Gastroesophageal sphincter (tissue), 4 donors: ENCODE measurements around the gene EBI3. TPM values are rescaled to one million over a fixed set of nuclear protein-coding genes. Genes with fewer than 3 reads are reported as not detected.
"Not testable (repeated sequence)": the region's sequence is repeated elsewhere in the genome, so short reads cannot be mapped to it uniquely, and the experiment has no call there.

ENCODE experiments used
- ATAC-seq: fragments of 150-250 bp; one replicate; pipeline ENCODE4 v1.9.1; 2016; ENCODE audit warnings: mild to moderate bottlenecking, moderate library complexity
- H3K27ac ChIP-seq, 4 donors: fragments of 200-600 bp; sonication (generic) in 3 of 4; 1 replicate in 3 of 4; 2 replicates in 1 of 4; pipeline ENCODE4 v1.5.1; 2016 to 2019
- H3K27me3 ChIP-seq: fragments of 200-600 bp; sonication (generic); one replicate; pipeline ENCODE4 v1.5.1; 2019
- H3K36me3 ChIP-seq, 2 donors: fragments of 200-600 bp; sonication (generic); one replicate each; pipeline ENCODE4 v1.5.1; 2019; ENCODE audit warnings: control low read depth in 1 of 2
- H3K4me1 ChIP-seq, 3 donors: fragments of 200-600 bp; sonication (generic); 1 replicate in 2 of 3; 2 replicates in 1 of 3; pipeline ENCODE4 v1.5.1; 2016 to 2019; ENCODE audit warnings: control low read depth in 2 of 3
- H3K4me3 ChIP-seq, 2 donors: fragments of 200-600 bp; sonication (generic); one replicate each; pipeline ENCODE4 v1.5.1; 2019; ENCODE audit warnings: mild to moderate bottlenecking in 1 of 2, moderate library complexity in 1 of 2
- H3K9me3 ChIP-seq, 3 donors: fragments of 200-600 bp; sonication (generic); one replicate each; pipeline ENCODE4 v1.5.1; 2017 to 2019; ENCODE audit warnings: control low read depth in 2 of 3
- CTCF ChIP-seq, 4 experiments: fragments of 200-600 bp in 2 of 4; fragments of 450-650 bp in 2 of 4; sonication (generic) in 1 of 4; IDR thresholded peaks; one replicate each; pipeline ENCODE4 v1.5.1; 2017 to 2019; ENCODE audit warnings: antibody characterized with exemption in 4 of 4, mild to moderate bottlenecking in 2 of 4, moderate library complexity in 2 of 4
- EP300 ChIP-seq: sonication (generic); formaldehyde crosslinking; IDR thresholded peaks from one replicate; pipeline ENCODE4 v1.6.1; 2017; ENCODE audit warnings: antibody characterized with exemption, mild to moderate bottlenecking
- POLR2A ChIP-seq, 2 donors: fragments of 450-650 bp; IDR thresholded peaks; one replicate each; pipeline ENCODE4 v1.6.1; 2017; ENCODE audit warnings: antibody characterized with exemption in 2 of 2, mild to moderate bottlenecking in 2 of 2, moderate library complexity in 1 of 2
- POLR2AphosphoS5 ChIP-seq: sonication (generic); formaldehyde crosslinking; IDR thresholded peaks from one replicate; pipeline ENCODE4 v1.6.1; 2017; ENCODE audit warnings: antibody characterized with exemption
- WGBS, 2 donors: methylation state at CpG; one replicate each; pipeline ENCODE4 v1.1.5; 2018; ENCODE audit warnings: low coverage in 1 of 2; 5-methylcytosine and 5-hydroxymethylcytosine counted together
- total RNA-seq, 4 donors: library from RNA; depleted of rRNA; stranded (reverse); fragments of >200 nt; gene quantifications; one replicate each; pipeline ENCODE4 v1.1.0, GENCODE V29; 2016

Gene EBI3
- total RNA-seq, 4 donors from 2014 or later: 0.54 to 8.2 (median 0.96) TPM; not detected in 1

GRCh38 chr19:4220188-4220587 is 9.1 kb upstream of the EBI3 start:
- Histone ChIP-seq H3K4me1 (no peaks in the 10 kb centered on the region), H3K4me3 (no peak overlapping the region), H3K9me3 (no peaks in the 10 kb centered on the region), H3K27me3 (no peaks in the 10 kb centered on the region), H3K36me3 (no peaks in the 10 kb centered on the region), H3K27ac (no peak overlapping the region)
- WGBS, 2 donors: 60 to 85% methylated on average over 1 to 7 of the region's 7 CpGs
- ATAC-seq: no peak
- TF ChIP-seq POLR2AphosphoS5: no peak
- TF ChIP-seq CTCF (IDR thresholded peaks at IDR 0.05): no peak
- TF ChIP-seq EP300: no peak
- TF ChIP-seq POLR2A (IDR thresholded peaks at IDR 0.05): no peak

- H3K27ac ChIP-seq: no peak overlapping the region
- ATAC-seq: no peak
- H3K9me3 ChIP-seq: no peaks in the 10 kb centered on the region
- H3K4me3 ChIP-seq: no peak overlapping the region
- 80% methylated on average over 2 of the region's 15 CpGs; no CpG with 5 or more reads in 1 of the 2 donors for WGBS, 2 donors
- no peaks in the 10 kb centered on the region for H3K4me1 ChIP-seq
- TF ChIP-seq EP300 (no peak), CTCF (IDR thresholded peaks at IDR 0.05) (no peak), POLR2A (IDR thresholded peaks at IDR 0.05) (no peak), POLR2AphosphoS5 (no peak)
- H3K27me3 ChIP-seq: peaks cover 23% of the 10 kb centered on the region
- no peaks in the 10 kb centered on the region for H3K36me3 ChIP-seq
These were observed 4.9 kb upstream of the EBI3 start for GRCh38 chr19:4224470-4224869.

- peaks cover 37% of the 10 kb centered on the region for H3K27me3 ChIP-seq
- TF ChIP-seq EP300: no peak
- no peak for TF ChIP-seq POLR2AphosphoS5
- TF ChIP-seq POLR2A (IDR thresholded peaks at IDR 0.05): no peak
- TF ChIP-seq CTCF (IDR thresholded peaks at IDR 0.05): no peak
These were observed 3.4 kb upstream of the EBI3 start for GRCh38 chr19:4225885-4226284.

GRCh38 chr19:4227771-4228170 is 1.6 kb upstream of the EBI3 start:
- ATAC-seq: no peak
- H3K27me3 ChIP-seq: peaks cover 56% of the 10 kb centered on the region
- TF ChIP-seq EP300: no peak
- TF ChIP-seq POLR2AphosphoS5: no peak
- no peak for TF ChIP-seq CTCF (IDR thresholded peaks at IDR 0.05)
- no peak for TF ChIP-seq POLR2A (IDR thresholded peaks at IDR 0.05)
- H3K4me1 ChIP-seq: no peaks in the 10 kb centered on the region
- no peak overlapping the region for H3K27ac ChIP-seq
- no peaks in the 10 kb centered on the region for H3K9me3 ChIP-seq
- H3K4me3 ChIP-seq: no peak overlapping the region
- no peaks in the 10 kb centered on the region for H3K36me3 ChIP-seq

More at GRCh38 chr19:4225885-4226284, 3.4 kb upstream of the EBI3 start:
- no peaks in the 10 kb centered on the region for H3K36me3 ChIP-seq
- no peak overlapping the region for H3K4me3 ChIP-seq
- 40 to 75% methylated on average over 1 to 8 of the region's 8 CpGs for WGBS, 2 donors
- H3K9me3 ChIP-seq: no peaks in the 10 kb centered on the region
- no peaks in the 10 kb centered on the region for H3K4me1 ChIP-seq
- ATAC-seq: no peak
- no peak overlapping the region for H3K27ac ChIP-seq

- Histone ChIP-seq H3K4me1 (no peaks in the 10 kb centered on the region), H3K27me3 (peaks cover 66% of the 10 kb centered on the region), H3K4me3 (no peak overlapping the region), H3K27ac (no peak overlapping the region), H3K36me3 (no peaks in the 10 kb centered on the region), H3K9me3 (no peaks in the 10 kb centered on the region)
- ATAC-seq: no peak
- TF ChIP-seq POLR2A (IDR thresholded peaks at IDR 0.05) (no peak), CTCF (IDR thresholded peaks at IDR 0.05) (no peak), EP300 (no peak), POLR2AphosphoS5 (no peak)
- WGBS, 2 donors: 61 to 77% methylated on average over 2 of the region's 2 CpGs
These were observed 551 bp upstream of the EBI3 start for GRCh38 chr19:4228765-4229178.

- not testable (repeated sequence) for H3K27ac ChIP-seq, H3K4me1 ChIP-seq, H3K4me3 ChIP-seq, H3K36me3 ChIP-seq, ATAC-seq, H3K9me3 ChIP-seq
- WGBS, 2 donors: 81 to 83% methylated on average over 1 to 5 of the region's 6 CpGs
- H3K27me3 ChIP-seq: peaks cover 81% of the 10 kb centered on the region
These were observed 914 bp downstream of the EBI3 start for GRCh38 chr19:4230237-4230636.

- not testable (repeated sequence) for H3K4me3 ChIP-seq, H3K27ac ChIP-seq, H3K9me3 ChIP-seq, H3K36me3 ChIP-seq, H3K4me1 ChIP-seq, ATAC-seq
- WGBS, 2 donors: no CpG with 5 or more reads among the region's 6 CpGs
- peaks cover 91% of the 10 kb centered on the region for H3K27me3 ChIP-seq
These were observed 2.2 kb downstream of the EBI3 start for GRCh38 chr19:4231521-4231920.

GRCh38 chr19:4232139-4232538 is 2.8 kb downstream of the EBI3 start:
- not testable (repeated sequence) for H3K27ac ChIP-seq, H3K36me3 ChIP-seq, H3K4me1 ChIP-seq, ATAC-seq, H3K4me3 ChIP-seq, H3K9me3 ChIP-seq
- H3K27me3 ChIP-seq: peaks cover 96% of the 10 kb centered on the region
- 41 to 100% methylated on average over 1 to 2 of the region's 5 CpGs for WGBS, 2 donors
